Uterus (tissue), 4 donors: ENCODE results near the gene PRKN. TPM values are rescaled to one million over a fixed set of nuclear protein-coding genes. Genes with fewer than 3 reads are reported as not detected.

Experiments used
- DNase-seq, 2 donors: peaks; one replicate each; pipeline ENCODE4 v3.0.0-alpha.2; 2019 to 2020
- H3K27ac ChIP-seq, 2 donors: fragments of 200-600 bp; sonication (generic); 1 replicate in 1 of 2; 2 replicates in 1 of 2; pipeline ENCODE4 v1.5.1; 2016 to 2018
- H3K27me3 ChIP-seq, 2 donors: fragments of 200-600 bp; sonication (generic); one replicate each; pipeline ENCODE4 v1.5.1; 2018 to 2019; ENCODE audit warnings: control low read depth in 1 of 2
- H3K36me3 ChIP-seq, 2 donors: fragments of 200-600 bp; sonication (generic); one replicate each; pipeline ENCODE4 v1.5.1; 2019; ENCODE audit warnings: control low read depth in 1 of 2
- H3K4me1 ChIP-seq, 2 donors: fragments of 200-600 bp; sonication (generic); one replicate each; pipeline ENCODE4 v1.5.1; 2018 to 2019; ENCODE audit warnings: control low read depth in 1 of 2
- H3K4me3 ChIP-seq, 2 donors: fragments of 200-600 bp; sonication (generic); 1 replicate in 1 of 2; 2 replicates in 1 of 2; pipeline ENCODE4 v1.5.1; 2018 to 2019; ENCODE audit warnings: mild to moderate bottlenecking in 1 of 2
- H3K9me3 ChIP-seq, 2 donors: fragments of 200-600 bp; sonication (generic); one replicate each; pipeline ENCODE4 v1.5.1; 2019; ENCODE audit warnings: control low read depth in 1 of 2
- POLR2A ChIP-seq, 2 donors: fragments of 450-650 bp; IDR thresholded peaks; one replicate each; pipeline ENCODE4 v1.6.1; 2016; ENCODE audit warnings: antibody characterized with exemption in 2 of 2, mild to moderate bottlenecking in 1 of 2, moderate library complexity in 1 of 2
- intact Hi-C: fragments of 100-400 bp; cut with DNase I; formaldehyde crosslinking; loops from one replicate; pipeline ENCODE4 v1.15.1; 2023; ENCODE audit warnings: low total_unique reads
- total RNA-seq, 4 donors: library from RNA; depleted of rRNA in 3 of 4; stranded (reverse); fragments of >200 nt in 3 of 4; gene quantifications; one replicate each; pipeline versions ENCODE4 v1.1.0 to v1.2.4, GENCODE V29; 2014 to 2023
- TF ChIP-seq, protein P1 (sequence below), 4 experiments: fragments of 200-600 bp in 2 of 4; fragments of 450-650 bp in 2 of 4; sonication (generic) in 2 of 4; IDR thresholded peaks; one replicate each; pipeline ENCODE4 v1.5.1; 2016 to 2019; ENCODE audit warnings: antibody characterized with exemption in 4 of 4, mild to moderate bottlenecking in 2 of 4, moderate library complexity in 1 of 4
- donor health status: DM: yes; HTN: yes; CAD: no.

Gene PRKN
- total RNA-seq, 4 donors from 2014 or later = 10.2 to 21.3 (median 13.1) TPM

- no peaks in the 10 kb centered on the region for H3K36me3 ChIP-seq
- H3K27ac ChIP-seq = no peak overlapping the region
- no peaks in the 10 kb centered on the region for H3K9me3 ChIP-seq
- DNase-seq = no peak
- no peak for TF ChIP-seq POLR2A (IDR thresholded peaks at IDR 0.05)
- TF ChIP-seq, protein P1, sequence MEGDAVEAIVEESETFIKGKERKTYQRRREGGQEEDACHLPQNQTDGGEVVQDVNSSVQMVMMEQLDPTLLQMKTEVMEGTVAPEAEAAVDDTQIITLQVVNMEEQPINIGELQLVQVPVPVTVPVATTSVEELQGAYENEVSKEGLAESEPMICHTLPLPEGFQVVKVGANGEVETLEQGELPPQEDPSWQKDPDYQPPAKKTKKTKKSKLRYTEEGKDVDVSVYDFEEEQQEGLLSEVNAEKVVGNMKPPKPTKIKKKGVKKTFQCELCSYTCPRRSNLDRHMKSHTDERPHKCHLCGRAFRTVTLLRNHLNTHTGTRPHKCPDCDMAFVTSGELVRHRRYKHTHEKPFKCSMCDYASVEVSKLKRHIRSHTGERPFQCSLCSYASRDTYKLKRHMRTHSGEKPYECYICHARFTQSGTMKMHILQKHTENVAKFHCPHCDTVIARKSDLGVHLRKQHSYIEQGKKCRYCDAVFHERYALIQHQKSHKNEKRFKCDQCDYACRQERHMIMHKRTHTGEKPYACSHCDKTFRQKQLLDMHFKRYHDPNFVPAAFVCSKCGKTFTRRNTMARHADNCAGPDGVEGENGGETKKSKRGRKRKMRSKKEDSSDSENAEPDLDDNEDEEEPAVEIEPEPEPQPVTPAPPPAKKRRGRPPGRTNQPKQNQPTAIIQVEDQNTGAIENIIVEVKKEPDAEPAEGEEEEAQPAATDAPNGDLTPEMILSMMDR (IDR thresholded peaks at IDR 0.05) = no peak
- intact Hi-C loops = no loop called here
- H3K4me3 ChIP-seq = no peak overlapping the region
- no peaks in the 10 kb centered on the region for H3K27me3 ChIP-seq
- H3K4me1 ChIP-seq = no peaks in the 10 kb centered on the region
Measured at GRCh38 chr6:161649841-161650240, 1077.7 kb downstream of the PRKN start.

DNA sequence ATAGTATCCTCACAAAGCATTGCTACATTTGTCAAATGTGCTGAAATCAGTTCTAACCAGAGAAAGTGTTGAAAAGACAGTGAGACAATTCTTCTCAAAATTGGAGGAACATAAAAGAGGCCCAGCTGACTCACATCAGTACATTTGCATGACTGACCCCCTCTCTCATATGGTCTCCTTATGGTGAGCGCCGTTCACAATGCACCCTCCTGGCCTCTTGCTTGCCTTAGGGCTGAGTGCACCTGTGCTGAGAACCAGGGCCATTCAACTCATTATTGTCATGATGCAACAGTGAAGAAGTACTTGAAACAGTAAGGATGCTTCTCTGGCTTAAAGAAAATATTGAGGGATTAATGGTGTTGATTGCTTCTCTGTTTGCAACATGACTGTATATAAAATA lies 1078.5 kb downstream of the PRKN start:
- no peak for TF ChIP-seq POLR2A (IDR thresholded peaks at IDR 0.05)
- TF ChIP-seq, protein P1 (IDR thresholded peaks at IDR 0.05) = no peak
- Histone ChIP-seq H3K36me3 (no peaks in the 10 kb centered on the region), H3K4me3 (no peak overlapping the region), H3K4me1 (no peaks in the 10 kb centered on the region), H3K27me3 (no peaks in the 10 kb centered on the region), H3K9me3 (no peaks in the 10 kb centered on the region), H3K27ac (no peak overlapping the region)
- DNase-seq = no peak
- intact Hi-C loops = no loop called here

GRCh38 chr6:161647234-161647633 lies 1080.3 kb downstream of the PRKN start:
- Histone ChIP-seq H3K36me3 (no peaks in the 10 kb centered on the region), H3K4me3 (no peak overlapping the region), H3K9me3 (no peaks in the 10 kb centered on the region), H3K27ac (no peak overlapping the region), H3K27me3 (no peaks in the 10 kb centered on the region), H3K4me1 (no peaks in the 10 kb centered on the region)
- TF ChIP-seq, protein P1 (IDR thresholded peaks at IDR 0.05) = no peak
- TF ChIP-seq POLR2A (IDR thresholded peaks at IDR 0.05) = no peak
- intact Hi-C loops = no loop called here
- no peak for DNase-seq

GRCh38 chr6:161644521-161644920 lies 1083.0 kb downstream of the PRKN start:
- no peak overlapping the region for H3K27ac ChIP-seq
- no peaks in the 10 kb centered on the region for H3K36me3 ChIP-seq
- no peak for DNase-seq
- no peaks in the 10 kb centered on the region for H3K27me3 ChIP-seq
- H3K4me3 ChIP-seq = no peak overlapping the region
- TF ChIP-seq, protein P1 (IDR thresholded peaks at IDR 0.05) = no peak
- TF ChIP-seq POLR2A (IDR thresholded peaks at IDR 0.05) = no peak
- no peaks in the 10 kb centered on the region for H3K9me3 ChIP-seq
- no peaks in the 10 kb centered on the region for H3K4me1 ChIP-seq
- intact Hi-C loops = no loop called here

DNA sequence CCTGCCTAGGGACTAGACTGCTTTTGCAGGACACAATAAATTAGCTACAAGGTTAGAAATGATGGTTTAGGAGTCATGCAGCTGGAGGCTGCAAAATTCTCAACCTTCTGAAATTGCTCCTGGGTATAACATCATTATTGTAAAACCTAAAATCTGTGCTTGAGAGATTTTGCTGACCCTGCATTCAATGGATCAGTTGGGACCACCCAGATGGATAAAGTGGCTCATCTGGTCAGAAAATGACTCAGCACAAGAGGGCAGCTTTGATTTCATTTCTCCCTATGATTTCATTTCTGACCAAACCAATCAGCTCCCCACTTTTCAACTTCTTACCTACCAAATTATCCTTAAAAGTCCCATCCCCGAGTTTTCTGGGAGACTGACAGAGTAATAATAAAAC lies 1086.4 kb downstream of the PRKN start:
- Histone ChIP-seq H3K4me1 (no peaks in the 10 kb centered on the region), H3K9me3 (no peaks in the 10 kb centered on the region), H3K27ac (no peak overlapping the region), H3K4me3 (no peak overlapping the region), H3K36me3 (no peaks in the 10 kb centered on the region), H3K27me3 (no peaks in the 10 kb centered on the region)
- intact Hi-C loops = no loop called here
- TF ChIP-seq POLR2A (IDR thresholded peaks at IDR 0.05) = no peak
- TF ChIP-seq, protein P1 (IDR thresholded peaks at IDR 0.05) = no peak
- no peak for DNase-seq
